ENCODE measurements around the gene CD99.

DNA sequence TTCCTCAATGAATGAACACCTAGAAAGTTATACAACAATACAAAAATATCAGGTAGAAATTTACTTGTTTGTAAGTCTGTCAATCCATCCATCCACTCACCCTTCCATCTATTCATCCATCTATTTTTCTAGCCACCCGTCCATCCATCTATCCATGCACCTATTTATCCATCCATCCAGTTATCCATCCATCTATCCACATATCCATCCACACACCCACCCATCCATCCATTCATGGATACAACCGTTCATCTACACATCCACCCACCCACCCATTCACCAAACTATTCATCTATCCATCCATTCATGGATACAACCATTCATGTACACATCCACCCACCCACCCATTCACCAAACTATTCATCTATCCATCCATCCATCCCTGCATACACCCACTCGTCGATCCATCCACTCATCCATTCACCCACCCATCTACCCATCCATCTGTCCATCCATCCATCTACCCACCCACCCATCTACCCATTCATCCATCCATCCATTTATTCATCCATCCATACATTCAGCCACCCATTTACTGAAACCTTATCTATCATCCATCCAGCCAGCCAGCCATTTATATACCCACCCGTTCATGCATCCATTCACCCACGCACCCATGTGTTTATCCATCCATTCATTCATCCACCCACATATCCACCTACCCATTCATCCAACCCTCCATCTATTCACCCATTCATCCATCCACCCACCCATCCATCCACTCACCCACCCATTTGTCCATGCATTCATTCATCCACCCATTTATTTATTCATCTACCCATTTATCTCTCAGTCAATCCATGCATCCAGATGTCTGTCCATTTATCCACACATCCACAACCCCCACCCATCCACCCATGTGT, 10.4 kb upstream of the CD99 start:
- TF ChIP-seq, protein P1, sequence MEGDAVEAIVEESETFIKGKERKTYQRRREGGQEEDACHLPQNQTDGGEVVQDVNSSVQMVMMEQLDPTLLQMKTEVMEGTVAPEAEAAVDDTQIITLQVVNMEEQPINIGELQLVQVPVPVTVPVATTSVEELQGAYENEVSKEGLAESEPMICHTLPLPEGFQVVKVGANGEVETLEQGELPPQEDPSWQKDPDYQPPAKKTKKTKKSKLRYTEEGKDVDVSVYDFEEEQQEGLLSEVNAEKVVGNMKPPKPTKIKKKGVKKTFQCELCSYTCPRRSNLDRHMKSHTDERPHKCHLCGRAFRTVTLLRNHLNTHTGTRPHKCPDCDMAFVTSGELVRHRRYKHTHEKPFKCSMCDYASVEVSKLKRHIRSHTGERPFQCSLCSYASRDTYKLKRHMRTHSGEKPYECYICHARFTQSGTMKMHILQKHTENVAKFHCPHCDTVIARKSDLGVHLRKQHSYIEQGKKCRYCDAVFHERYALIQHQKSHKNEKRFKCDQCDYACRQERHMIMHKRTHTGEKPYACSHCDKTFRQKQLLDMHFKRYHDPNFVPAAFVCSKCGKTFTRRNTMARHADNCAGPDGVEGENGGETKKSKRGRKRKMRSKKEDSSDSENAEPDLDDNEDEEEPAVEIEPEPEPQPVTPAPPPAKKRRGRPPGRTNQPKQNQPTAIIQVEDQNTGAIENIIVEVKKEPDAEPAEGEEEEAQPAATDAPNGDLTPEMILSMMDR (conservative IDR thresholded peaks at IDR 0.05; ENCODE audit: low read depth, low read length) = no peak
- TF ChIP-seq EZH2 (IDR thresholded peaks at IDR 0.05; ENCODE audit: borderline replicate concordance, low read depth, low read length, poor library complexity, severe bottlenecking) = no peak
